ENCODE data around the gene ODF2L.
A peak's percentile ranks its signal among the peaks of the same experiment; 100 is the strongest.

The ODF2L gene

GRCh38 chr1:86395751-86396497 lies at the start of gene ODF2L:
ODF2L (minus strand) TSS chr1:86396323; CDS start chr1:86387027, 9,296 bp downstream.
- peak; percentile 86 for DNase-seq

- no peak for DNase-seq
These were observed 49.8 kb upstream of the ODF2L start for GRCh38 chr1:86445919-86446318.

- DNase-seq = no peak
These were observed 45.9 kb upstream of the ODF2L start for GRCh38 chr1:86441997-86442396.

- no peak for DNase-seq
These were observed 45.5 kb upstream of the ODF2L start for GRCh38 chr1:86441581-86441980.

GRCh38 chr1:86436041-86436440 lies 39.9 kb upstream of the ODF2L start:
- DNase-seq = no peak

- no peak for DNase-seq
These were observed 39.2 kb upstream of the ODF2L start for GRCh38 chr1:86435327-86435726.

GRCh38 chr1:86434059-86434458 lies 37.9 kb upstream of the ODF2L start:
- DNase-seq = no peak

- DNase-seq = no peak
These were observed 34.3 kb upstream of the ODF2L start for GRCh38 chr1:86430376-86430775.

GRCh38 chr1:86429835-86430234 lies 33.7 kb upstream of the ODF2L start:
- DNase-seq = no peak

GRCh38 chr1:86429122-86429725 lies 33.1 kb upstream of the ODF2L start:
- DNase-seq = no peak

- DNase-seq = no peak
These were observed 27.8 kb upstream of the ODF2L start, which contains the start of gene CLCA2 for GRCh38 chr1:86423873-86424272. CLCA2 (plus strand) TSS chr1:86424171; CDS start chr1:86424248, 77 bp downstream.

GRCh38 chr1:86423473-86423872 lies 27.4 kb upstream of the ODF2L start:
- DNase-seq = no peak

- no peak for DNase-seq
These were observed 25.6 kb upstream of the ODF2L start for GRCh38 chr1:86421601-86422280.

GRCh38 chr1:86419277-86419903 lies 23.3 kb upstream of the ODF2L start:
- DNase-seq = peak; percentile 20

- no peak for DNase-seq
These were observed 20.2 kb upstream of the ODF2L start for GRCh38 chr1:86416343-86416742.

- DNase-seq = no peak
These were observed 14.8 kb upstream of the ODF2L start for GRCh38 chr1:86410879-86411278.

- DNase-seq = no peak
These were observed 13.4 kb upstream of the ODF2L start for GRCh38 chr1:86409416-86410021.

GRCh38 chr1:86396498-86396890 lies 371 bp upstream of the ODF2L start:
- no peak for DNase-seq

- DNase-seq = no peak
These were observed 1.7 kb downstream of the ODF2L start for GRCh38 chr1:86394416-86394815.

- no peak for DNase-seq
These were observed 6.8 kb downstream of the ODF2L start for GRCh38 chr1:86389307-86389706.

GRCh38 chr1:86388777-86389176 lies 7.3 kb downstream of the ODF2L start:
- no peak for DNase-seq

GRCh38 chr1:86387916-86388627 lies 8.1 kb downstream of the ODF2L start:
- no peak for DNase-seq
